ENCODE measurements around the gene CLIP1.

Gene CLIP1

DNA sequence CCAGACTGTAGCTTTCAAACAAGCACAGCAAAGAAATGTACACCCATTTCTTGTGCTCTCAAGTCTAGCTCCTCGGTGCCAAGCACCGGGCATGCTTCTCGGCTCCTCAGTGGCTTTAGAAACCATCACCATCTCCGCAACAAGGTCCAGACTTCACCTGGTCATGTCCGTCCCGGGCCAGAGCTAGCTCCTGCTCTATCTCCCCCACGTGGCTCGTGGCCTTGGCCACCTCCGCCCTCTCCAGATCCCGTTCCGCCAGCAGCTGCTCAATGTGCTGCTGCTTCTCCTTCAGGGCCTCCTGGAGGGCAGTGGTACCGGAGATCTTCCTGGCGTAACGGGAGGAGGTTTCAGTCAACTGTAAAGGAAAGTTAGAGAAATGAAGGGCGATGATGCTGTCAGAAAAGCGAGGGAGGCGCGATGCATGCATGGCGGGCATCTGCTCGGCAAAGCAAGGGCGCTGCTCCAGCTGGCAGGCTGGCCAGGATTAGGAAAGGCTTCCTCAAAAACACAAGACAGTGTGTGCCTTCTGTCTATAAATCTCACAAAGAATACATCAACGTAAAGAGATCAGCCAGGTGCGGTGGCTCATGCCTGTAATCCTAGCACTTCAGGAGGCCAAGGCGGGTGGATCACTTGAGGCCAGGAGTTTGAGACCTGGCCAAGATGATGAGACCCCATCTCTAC, 67.4 kb downstream of the CLIP1 start:
- no peak for DNase-seq

DNA sequence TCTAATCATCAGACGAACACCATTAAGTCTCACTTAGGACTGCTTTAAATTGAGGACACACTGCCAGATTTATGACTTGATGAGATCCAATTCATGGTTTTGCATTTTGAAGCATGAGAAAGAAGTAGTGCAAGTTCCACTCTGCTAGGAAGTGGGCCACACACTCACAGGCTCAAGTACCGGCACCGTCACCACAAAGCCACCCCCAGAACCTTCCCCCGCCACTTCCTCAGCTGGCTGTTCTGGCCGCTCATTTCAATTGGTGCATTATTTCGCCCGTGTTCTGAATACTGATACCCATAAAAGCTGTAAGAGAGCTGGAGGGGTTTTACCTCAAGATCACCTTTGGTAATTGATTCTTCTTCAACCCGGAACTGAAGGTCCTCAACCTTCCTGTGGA, 70.1 kb downstream of the CLIP1 start:
- no peak for DNase-seq

DNA sequence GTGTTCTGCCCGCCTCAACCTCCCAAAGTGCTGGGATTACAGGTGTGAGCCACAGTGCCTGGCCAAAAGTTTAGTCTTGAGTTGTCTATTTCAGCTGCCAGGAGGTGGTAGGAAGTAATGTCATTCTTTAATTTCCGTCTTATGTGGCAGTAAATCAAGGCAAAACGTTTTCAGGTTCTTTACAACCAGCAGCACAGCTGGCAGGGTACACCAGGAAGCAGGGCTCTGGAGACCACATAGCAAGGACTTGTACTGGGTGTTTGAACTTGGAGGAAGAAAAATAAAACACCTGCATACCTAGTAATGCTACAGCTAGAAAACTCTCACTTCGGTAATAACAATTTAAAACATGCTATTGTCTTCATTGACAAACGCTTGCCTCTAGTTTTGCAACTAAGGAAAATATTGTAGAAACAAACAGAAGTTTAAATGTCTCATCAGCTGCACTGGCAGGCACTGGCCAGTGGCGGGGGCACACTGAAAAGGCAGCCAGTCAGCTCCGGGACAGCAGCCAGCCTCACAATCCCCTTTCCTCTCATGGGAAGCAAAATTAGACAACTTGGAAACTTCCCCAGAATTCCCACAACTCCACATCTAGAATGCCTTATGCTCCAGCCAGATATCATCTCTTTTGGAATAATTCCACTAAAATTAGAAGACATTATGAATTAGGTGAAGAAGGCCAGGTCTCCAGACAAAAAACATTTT, 72.2 kb downstream of the CLIP1 start:
- DNase-seq: no peak

DNA sequence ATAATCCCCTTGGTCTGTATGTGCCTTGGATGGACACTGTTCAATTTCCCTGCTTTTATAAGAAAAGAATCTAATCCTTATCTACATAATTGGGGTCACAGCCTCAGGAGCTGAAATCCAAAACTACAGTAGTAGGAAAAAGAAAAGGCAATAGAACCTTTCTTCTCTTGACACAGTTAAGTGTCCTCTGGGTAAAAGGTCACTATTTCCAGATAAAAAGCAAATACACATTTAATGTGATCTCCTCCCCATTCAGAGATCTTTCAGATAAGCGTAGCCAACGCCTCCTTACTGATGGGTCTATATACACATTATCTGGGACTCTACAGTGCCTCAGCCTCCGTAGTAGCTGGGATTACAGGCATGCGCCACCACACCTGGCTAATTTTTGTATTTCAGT, 73.4 kb downstream of the CLIP1 start:
- DNase-seq: no peak

DNA sequence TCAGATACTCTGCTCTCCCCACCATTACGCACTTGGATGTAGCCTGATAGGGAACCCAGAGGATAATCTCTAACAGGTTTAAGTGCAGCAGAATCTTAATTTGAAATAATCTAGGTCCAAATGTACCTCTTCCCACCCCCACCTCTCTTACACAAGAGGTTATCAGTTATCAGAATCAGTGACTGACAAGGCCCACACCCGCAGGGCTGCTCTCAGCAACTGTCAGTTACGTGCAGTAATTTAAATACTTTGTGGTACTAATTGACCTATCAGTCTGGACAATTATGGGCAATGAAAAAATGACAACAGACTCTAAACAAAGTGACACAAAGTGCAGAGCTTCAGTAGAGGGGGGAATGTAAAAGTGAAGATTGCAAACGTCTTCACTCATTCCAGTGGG, 74.0 kb downstream of the CLIP1 start:
- no peak for DNase-seq

DNA sequence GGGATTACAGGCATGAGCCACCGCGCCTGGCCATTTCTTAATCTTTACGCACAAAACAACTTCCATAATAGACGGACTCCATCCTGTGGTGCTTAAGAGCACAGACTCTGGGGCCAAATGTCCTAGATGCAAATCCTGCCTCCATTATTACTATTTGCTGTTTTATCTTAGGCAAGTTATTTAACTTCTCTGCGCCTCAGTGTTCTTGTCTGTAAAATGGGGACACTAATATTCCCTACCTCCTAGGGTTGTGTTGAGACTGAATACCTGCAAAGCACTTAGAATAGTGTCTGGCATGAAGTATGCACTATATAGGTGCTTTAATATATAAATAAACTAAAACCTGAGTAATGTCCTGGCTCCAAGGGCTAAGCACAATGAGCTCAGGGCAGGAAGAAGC, 76.4 kb downstream of the CLIP1 start:
- no peak for DNase-seq

DNA sequence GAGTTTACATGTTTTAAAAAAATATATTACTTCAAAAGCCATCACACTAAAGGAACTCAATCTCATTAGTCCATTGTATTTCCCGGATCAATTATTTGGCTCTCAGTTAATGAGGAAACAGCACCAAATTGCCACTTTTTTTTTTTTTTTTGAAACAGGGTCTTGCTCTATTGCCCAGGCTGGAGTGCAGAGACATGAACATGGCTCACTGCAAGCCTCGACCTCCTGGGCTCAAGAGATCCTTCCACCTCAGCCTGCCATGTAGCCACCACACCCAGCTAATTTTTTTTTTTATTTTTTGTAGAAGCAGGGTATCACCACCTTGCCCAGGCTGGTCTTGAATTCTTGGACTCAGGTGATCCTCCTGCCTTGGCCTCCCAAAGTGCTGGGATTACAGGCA, 77.4 kb downstream of the CLIP1 start:
- DNase-seq: no peak

DNA sequence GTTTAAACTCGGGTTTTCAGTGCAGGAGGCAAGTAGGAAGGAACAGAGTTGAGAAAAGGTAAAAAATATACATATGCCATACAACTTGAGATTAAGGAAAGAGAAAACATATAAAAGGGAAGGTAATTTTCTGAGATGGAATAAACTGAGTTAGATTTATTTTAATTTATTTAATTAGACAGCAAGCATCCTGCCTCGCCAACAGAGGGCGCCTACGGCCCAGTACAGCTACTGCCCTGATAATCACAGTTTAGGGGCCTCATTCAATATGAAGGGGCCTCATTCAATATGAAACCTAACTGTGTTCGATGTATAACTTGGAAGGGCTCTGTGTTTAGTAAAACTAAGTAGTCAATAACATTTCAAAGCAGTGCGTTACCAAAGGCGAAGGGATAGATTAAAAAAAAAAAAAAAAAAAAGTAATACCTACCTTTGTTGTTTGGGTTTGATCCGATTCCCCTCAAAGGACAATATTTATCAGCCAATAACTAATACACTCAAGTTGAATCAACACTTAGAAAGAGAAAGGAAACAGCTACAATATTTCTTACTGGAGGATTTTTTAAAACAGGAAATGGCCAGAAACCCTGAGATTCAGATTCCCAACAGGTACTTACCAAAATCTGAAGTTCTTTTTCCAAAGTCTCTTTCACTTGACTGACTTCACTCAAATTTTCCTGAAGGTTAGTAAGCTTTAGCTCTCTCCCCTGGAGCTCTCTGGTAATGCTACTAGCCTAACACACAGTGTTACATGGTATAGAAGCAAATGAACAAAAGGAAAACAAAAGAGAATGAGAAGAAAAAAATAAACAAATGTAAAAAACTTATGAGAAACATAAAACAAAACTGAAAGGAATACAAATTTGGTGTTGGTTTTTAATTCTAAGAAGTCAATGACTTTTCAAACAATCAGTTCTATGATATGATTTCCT, 86.2 kb downstream of the CLIP1 start:
- no peak for DNase-seq

DNA sequence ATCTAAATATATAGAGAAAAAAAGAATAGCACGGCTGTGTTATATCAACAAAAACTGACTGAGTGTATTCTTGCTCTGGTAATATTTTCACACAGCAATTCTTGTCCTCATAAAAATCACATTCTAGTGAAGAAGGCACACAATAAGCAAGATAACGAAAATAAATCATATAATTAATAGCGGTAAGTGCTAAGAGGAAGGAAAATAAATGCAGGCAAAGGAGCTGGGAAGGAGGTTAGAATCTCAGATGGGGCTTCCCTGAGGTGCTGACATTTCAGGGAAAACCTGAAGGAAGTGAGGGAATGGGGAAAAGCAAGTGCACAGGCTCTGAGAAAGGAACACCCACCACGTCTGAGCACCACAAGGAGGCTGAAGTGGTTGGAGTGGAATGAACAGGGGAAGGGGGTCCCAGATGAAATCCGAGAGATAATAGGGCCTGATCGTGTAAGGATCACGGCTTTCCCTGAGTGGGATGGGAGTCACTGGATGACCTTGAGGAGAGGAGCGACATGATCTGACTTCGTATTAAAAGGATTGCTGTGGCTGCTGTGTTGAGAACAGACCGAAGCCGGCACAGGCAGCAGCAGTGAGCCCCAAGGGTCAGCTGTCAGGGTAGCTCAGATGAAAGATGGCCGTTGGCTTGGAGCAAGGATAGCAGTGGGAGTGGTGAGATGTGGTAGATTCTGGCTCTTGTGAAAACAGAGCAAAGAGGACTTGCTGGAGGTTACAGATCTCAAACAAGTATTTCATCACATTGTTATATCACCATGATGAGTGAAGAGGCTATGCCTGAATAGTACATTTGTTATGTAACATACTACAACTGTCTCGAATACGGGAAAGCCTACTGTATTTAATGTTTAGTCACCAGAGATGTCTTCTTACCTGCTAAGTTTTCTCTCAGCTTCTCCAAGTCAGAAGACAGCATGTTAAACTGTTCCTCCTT, 89.1 kb downstream of the CLIP1 start:
- no peak for DNase-seq

DNA sequence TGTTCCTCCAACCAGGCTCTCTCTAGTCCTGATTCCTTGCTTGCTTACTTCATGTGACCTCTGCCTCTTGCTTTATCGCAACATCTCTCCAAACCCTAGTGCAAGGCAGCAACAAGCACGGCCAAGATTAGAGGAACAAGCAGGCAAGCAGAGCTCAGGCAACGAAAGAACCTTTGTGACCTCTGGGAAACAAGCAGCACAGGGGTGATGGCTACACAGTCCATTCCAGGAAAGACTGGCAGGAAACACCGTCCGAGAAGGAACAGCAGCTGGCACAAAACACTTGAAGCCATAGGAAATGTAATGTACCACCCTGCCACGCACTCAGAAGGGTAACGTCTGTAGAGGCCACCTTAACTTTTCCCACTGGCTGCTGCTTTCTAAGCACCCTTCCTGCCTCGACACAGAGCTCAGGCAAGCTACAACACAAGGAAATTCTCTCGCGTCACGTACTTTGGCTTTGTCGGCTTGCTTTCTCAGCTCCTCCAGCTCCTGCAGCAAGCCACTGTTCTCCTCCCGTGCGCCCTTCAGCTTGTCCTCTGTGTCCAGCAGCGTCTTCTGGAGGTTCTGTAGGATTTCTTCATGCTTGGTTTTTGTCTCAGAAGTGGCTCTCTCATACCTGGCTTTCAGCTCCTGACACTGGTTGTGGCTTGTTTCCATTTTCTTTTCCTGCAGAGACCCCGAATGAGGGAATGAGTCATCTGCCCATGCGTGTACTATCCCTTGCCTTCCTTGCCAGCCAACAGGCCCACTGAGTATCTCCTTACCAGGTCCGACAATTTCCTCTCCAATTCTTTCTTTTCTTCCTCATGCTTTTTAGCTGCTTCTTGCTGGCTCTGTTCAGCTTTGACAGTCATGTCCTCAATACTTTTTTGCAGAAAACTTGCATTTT, 94.7 kb downstream of the CLIP1 start:
- no peak for DNase-seq

DNA sequence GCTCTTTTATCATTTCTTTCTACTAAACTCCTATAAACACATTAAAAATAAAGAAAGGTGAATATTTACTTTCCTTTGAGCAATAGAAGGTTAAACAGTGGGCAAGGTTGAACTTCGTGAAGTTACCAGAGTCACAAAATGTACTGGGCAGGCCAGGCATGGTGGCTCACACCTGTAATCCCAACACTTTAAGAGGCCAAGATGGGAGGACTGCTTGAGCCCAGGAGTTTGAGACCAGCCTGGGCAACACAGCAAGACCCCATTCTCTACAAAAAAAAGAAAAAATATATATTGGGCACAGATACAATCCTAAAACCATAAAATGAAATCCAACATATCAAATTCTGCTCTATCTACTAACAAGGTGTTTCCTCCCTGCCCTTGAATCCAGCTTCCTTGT, 95.5 kb downstream of the CLIP1 start:
- DNase-seq: no peak

DNA sequence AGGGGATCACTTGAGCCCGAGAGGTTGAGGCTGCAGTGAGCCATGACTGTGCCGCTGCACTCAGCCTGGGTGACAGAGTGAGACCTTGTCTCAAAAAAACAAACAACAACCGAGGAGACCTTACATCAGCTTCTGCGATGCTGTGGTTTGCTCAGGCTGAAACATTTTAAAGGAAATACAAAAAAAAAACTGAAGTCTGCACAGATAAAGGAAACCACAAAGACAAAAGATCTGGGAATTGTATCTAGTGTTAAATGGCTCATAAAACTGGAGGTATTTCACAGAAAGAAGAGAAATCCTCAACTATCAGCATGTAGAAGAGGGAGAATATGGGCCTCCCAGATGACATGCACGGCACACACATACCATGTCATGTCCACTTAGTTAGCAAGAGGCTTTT, 95.9 kb downstream of the CLIP1 start:
- DNase-seq: no peak

DNA sequence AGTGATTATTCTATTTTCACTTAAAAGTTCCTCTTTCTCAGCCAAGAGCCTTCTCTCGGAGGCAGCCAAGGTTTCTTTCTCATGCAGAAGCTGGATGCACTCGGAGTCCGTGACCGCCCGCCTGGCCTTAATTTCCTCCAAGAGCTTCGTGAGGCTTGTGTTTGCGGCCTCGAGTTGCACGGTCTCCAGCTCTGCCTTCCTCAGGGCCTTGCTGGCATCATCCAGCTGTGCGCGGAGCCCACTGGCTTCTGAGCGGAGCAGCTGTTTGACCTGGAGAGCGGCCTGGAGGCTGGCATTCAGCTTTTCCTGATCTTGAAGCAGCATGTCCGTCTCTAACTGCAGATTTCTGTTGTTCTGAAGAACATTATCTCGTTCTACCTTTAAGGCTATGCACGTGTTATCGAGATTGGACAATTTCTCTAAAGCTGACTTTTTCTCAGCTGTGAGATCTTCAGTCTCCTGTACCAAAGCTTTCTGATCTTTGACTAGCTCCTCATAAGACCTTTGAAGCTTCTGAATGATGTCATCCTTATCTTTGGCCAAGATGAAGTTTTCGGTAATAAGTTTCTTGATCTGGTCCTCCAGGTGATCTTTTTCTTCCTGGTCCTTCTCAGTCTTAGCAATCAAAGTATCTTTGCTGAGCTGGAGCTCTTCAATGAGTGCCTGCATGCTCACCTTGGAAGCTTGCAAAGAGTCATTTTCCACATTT, 99.0 kb downstream of the CLIP1 start:
- no peak for DNase-seq

DNA sequence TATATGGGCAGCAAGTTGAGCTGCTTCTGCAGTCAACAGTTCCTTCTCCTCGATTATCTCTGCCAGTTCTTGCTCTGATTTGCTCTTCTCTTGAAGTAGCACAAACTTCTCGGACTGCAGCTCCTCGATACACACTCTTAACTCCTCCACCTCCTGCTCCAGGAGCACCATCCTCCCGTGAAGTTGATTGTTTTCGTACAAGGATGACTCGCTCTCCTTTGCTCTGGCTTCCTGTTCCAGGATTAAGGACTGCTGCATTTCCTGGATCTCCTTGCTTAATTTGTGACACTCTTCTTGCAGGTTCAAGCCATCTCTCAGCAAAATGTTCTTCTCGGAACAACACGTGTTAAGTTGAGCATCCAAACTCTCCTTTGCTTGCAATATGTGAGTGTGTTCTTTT, 100.0 kb downstream of the CLIP1 start:
- no peak for DNase-seq

DNA sequence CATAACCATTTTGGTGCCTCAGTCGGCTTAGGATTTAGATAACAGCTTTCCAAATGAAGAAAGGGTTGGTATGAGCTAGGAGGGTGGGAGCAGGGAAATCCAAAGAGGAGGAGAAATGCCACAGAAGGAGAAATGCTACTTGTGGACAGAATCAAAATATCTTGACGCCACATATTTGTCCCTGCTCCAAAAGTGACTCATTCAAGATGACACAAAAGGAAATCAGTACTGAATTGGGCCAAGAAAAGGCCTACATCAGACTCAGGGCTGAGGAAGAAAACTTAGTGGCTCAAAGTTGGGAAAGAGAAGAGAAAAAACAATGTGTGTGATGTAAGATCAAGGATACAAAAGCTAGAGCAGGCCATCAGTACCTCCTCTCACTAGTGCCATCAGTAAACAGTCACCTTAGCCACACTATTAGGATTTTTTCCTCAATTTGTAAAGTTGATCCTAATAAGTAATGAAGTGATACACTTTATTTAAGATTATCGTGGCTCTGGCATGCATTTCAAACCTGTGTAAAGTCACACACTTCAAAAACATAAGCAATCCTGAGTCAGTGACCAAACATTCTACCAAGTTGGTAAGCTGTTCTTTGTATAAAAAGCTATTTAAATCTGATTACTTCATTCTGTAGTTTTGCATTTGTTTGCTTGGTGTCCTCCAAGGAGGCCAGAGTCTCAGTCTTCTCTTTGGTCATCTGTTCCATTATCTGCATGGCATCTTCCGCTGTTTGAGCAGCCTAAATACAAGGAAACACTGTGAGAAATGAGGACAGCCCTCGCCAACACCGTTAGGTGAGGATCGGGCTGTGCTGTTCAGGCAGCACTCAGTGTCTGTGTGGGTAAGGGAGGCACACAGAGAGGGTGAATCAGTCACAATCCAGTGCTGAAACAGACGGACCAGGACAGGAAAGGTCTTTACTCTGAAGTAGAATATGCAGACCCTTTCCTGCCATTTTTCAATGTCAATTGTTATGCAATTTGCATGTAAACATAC, 103.6 kb downstream of the CLIP1 start:
- DNase-seq: no peak

DNA sequence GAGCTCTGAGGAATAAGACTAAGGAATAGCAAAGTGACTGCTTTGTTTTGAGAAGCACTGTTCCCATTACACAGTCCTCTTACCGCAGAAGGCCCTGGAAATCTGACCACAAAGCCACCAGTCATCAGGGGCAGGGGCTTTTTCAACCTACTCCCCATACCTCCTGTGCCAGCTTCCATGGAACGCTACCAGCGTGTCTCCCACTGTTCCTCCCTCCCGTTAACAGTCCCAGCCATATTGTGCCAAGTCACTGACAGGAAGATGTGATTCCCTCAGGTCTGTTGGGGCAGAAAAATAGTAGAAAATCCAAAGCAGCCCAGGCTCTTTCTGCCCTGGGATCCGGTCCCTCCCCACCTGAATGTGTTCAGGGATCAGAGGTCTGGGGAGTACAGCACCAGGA, 109.5 kb downstream of the CLIP1 start:
- no peak for DNase-seq

DNA sequence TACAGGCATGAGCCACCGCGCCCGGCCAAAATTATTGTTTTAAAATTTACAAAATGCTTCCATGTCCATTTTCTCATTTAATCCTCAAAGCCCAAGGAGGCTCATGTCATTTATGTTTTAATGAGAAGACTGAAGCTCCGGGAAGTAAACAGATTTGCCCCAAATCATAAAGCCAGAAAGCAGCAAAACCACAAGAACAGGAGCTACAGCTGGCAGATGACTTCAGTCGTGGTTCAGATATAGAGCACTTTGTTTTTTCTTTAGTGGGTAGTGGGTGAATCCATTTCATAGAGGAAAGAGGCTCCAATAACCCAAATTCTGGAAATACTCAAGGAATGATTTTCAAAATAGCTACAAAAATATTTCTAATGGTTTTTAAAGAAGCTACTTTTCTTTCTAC, 110.8 kb downstream of the CLIP1 start:
- no peak for DNase-seq

DNA sequence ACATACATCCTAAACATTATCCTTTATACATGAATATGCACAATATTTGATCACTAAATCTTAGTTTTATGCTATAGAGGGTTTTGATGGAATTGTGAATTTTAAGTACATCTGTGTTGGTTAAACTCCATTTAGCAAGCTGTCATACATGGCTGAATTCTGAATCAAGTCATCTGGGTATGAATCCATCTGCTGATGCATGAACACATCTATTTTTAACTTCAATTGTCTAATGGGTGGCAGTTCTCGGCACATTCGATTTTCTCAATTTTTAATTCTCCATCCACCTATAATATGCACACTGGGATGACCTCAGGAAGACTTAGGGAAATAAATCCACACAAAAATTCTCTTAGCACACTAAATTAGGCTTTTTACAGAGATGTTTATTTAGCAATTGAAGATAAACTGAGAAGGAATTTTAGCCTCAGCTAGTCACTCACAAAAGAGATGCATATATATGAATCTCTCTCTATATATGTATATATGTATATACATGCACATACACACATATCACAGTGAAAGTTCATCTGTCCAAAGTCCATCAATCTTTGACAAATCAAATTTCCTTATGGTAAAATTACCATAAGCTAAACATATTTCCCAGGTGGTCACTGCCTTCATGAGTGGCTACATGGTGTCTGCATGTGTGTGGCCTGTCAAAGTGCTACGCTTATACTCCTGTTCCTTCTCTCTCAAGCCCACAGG, 111.7 kb downstream of the CLIP1 start:
- DNase-seq: no peak

DNA sequence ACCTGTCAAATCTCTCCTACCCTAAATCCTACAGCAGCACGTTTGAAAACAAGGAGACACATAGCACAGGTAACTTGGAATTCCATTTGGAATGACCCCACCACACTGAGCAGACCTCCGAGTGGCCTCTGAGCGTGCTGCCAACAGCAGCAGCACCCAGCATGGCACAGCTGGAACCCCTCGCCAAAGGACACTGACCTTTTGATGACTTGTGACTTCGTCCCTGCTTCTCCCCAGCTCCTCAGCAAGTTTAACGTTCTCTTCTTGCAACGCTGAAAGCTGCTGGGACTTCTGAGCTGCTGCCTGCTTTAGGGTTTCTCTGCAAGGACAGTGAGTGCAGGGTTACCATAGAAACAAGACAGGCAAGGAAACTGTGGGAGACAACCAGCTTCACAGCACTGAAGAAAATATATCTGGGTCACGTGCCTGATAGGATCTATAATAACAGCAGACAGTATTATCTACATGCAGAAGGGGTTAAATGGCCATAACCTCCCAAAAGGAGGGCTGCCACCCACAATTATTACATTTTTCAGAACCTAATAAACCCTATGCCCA, 112.8 kb downstream of the CLIP1 start:
- no peak for DNase-seq
